ENCODE results near the gene AMPD1.

DNA sequence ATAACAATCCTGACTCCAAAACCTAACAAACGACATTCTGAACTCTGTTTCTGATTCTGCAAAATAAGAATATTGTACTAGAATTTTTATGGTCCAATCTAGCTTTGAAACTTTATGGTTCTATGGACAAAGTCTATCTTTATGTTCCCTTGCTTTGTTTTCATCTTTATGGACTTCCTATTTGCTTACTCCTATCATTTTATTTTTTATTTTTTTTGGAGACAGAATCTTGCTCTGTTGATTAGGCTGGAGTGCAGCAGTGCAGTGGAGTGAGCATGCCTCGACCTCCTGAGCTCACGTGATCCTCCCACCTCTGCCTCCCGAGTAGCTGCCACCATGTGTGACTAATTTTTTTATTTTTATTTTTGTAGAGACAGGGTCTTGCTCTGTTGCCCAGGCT is 17.6 kb upstream of the AMPD1 start:
- TF ChIP-seq POLR2A (IDR thresholded peaks at IDR 0.05; ENCODE audit: extremely low read depth, insufficient read length) = no peak
- TF ChIP-seq, protein P1, sequence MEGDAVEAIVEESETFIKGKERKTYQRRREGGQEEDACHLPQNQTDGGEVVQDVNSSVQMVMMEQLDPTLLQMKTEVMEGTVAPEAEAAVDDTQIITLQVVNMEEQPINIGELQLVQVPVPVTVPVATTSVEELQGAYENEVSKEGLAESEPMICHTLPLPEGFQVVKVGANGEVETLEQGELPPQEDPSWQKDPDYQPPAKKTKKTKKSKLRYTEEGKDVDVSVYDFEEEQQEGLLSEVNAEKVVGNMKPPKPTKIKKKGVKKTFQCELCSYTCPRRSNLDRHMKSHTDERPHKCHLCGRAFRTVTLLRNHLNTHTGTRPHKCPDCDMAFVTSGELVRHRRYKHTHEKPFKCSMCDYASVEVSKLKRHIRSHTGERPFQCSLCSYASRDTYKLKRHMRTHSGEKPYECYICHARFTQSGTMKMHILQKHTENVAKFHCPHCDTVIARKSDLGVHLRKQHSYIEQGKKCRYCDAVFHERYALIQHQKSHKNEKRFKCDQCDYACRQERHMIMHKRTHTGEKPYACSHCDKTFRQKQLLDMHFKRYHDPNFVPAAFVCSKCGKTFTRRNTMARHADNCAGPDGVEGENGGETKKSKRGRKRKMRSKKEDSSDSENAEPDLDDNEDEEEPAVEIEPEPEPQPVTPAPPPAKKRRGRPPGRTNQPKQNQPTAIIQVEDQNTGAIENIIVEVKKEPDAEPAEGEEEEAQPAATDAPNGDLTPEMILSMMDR (IDR thresholded peaks at IDR 0.05; ENCODE audit: low read depth, low read length) = no peak
- TF ChIP-seq, protein P2, sequence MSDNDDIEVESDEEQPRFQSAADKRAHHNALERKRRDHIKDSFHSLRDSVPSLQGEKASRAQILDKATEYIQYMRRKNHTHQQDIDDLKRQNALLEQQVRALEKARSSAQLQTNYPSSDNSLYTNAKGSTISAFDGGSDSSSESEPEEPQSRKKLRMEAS (IDR thresholded peaks at IDR 0.05; ENCODE audit: low read depth, low read length) = no peak
- TF ChIP-seq MYC (IDR thresholded peaks at IDR 0.05; ENCODE audit: low read depth, low read length) = no peak
